Omental fat pad (tissue), 4 donors: ENCODE data around the gene UNC5CL. TPM values are rescaled to one million over a fixed set of nuclear protein-coding genes. Genes with fewer than 3 reads are reported as not detected.
"Not testable (repeated sequence)": the region's sequence is repeated elsewhere in the genome, so short reads cannot be mapped to it uniquely, and the experiment has no call there.

Experiments used
- ATAC-seq: fragments of 150-250 bp; one replicate; pipeline ENCODE4 v1.9.1; 2016; ENCODE audit warnings: mild to moderate bottlenecking, moderate library complexity; ENCODE audit not compliant: low FRiP score
- DNase-seq: peaks from one replicate; pipeline ENCODE4 v3.0.0-alpha.2; 2019; ENCODE audit warnings: low spot score
- total RNA-seq, 4 donors: library from RNA; depleted of rRNA; stranded (reverse); fragments of >200 nt; gene quantifications; one replicate each; pipeline ENCODE4 v1.1.0, GENCODE V29; 2016
- TF ChIP-seq, protein P1 (sequence below), 3 donors: fragments of 450-650 bp; IDR thresholded peaks; one replicate each; pipeline ENCODE4 v1.5.1; 2016 to 2017; ENCODE audit warnings: antibody characterized with exemption in 3 of 3, mild to moderate bottlenecking in 3 of 3, moderate library complexity in 2 of 3

UNC5CL gene
- total RNA-seq, 4 donors from 2014 or later = 0.56 to 1.9 (median 0.80) TPM

DNA sequence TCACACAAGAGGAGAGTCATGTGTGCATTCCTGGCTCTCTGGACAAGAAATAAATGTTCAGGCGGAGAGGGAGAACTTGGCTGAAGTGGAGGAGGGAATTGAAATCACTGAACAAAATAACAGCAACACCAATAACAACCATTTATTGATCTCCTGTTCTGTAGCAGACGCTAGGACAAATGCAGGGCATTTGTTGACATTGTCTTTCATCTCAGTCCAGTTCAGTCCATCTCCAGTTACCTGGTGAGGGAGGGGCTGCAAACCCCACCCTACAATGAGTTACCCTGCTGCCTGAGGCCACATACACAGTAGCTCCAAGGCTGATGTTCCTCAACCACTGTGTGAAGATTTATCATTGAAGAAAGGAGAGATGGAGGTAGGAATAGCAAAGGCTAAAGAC is 27.3 kb downstream of the UNC5CL start:
- no peak for ATAC-seq
- no peak for DNase-seq
- TF ChIP-seq, protein P1, sequence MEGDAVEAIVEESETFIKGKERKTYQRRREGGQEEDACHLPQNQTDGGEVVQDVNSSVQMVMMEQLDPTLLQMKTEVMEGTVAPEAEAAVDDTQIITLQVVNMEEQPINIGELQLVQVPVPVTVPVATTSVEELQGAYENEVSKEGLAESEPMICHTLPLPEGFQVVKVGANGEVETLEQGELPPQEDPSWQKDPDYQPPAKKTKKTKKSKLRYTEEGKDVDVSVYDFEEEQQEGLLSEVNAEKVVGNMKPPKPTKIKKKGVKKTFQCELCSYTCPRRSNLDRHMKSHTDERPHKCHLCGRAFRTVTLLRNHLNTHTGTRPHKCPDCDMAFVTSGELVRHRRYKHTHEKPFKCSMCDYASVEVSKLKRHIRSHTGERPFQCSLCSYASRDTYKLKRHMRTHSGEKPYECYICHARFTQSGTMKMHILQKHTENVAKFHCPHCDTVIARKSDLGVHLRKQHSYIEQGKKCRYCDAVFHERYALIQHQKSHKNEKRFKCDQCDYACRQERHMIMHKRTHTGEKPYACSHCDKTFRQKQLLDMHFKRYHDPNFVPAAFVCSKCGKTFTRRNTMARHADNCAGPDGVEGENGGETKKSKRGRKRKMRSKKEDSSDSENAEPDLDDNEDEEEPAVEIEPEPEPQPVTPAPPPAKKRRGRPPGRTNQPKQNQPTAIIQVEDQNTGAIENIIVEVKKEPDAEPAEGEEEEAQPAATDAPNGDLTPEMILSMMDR (IDR thresholded peaks at IDR 0.05) = no peak

DNA sequence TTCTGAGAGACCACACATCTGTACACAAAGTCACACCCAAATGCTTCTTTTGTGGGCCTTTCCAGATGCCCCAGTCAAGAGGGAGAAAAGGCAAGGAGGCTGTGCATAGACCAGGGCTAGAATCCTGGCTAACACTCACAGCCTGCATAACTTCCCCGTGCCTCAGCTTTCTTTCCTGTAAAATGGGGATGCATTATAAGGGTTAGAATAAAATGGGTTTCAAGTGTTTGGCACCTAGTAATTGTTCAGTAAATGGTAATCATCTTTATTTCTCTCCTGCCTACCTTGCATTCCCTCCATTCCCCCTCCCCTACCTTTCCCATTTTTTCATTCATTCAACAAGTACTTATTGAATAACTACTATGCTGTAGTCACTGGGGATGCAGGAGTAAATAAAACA is 29.4 kb downstream of the UNC5CL start:
- TF ChIP-seq, protein P1 (IDR thresholded peaks at IDR 0.05) = no peak
- DNase-seq (no peak), ATAC-seq (no peak)

DNA sequence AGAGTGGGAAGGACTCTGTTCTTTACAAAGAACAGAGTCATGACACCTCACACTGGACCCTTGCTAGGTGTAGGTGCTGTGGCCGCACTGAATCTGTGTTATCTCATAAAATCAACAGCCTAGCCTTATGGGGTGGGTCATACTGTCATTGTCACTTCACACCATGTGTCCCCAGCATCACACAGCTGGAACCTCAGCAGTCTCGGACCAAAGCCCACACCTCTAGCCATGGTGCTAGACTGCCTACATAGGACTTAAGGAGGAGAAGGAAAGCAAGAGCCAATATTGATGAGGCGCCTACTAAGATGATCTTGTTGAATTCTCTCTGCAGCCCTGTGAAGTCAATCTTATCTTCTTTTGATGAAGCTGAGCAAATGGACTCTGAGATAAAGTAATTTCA is 31.0 kb downstream of the UNC5CL start:
- ATAC-seq (no peak), DNase-seq (no peak)
- TF ChIP-seq, protein P1 (IDR thresholded peaks at IDR 0.05) = no peak

DNA sequence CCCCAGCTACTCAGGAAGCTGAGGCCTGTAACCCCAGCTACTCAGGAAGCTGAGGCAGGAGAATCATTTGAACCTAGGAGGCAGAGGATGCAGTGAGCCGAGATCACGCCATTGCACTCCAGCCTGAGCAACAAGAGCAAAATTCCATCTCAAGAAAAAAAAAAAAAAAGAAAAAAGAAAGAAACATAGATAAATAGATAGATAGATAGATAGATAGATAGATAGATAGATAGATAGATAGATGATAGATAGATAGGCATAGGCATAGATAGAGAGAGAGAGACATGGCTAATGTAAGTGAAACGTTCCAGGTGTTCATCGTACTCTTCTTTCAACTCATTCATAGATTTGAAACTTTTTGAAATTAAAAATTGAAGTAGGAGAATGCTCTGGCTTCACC is 32.0 kb downstream of the UNC5CL start:
- ATAC-seq, DNase-seq: not testable (repeated sequence)

DNA sequence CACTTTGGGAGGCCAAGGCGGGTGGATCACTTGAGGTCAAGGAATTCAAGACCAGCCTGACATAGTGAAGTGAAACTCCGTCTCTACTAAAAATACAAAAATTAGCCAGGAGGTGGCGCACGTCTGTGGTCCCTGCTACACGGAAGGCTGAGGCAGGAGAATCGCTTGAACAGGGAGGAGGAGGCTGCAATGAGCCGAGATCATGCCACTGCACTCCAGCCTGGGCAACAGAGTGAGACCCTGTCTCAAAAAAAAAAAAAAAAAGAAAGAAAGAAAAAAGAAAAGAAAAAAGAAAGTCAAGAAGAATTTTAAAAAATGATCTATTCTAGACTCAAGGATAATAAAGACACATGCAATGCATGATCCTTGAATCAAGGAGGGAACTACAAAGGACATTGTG is 32.8 kb downstream of the UNC5CL start:
- ATAC-seq = not testable (repeated sequence)
- DNase-seq = peak; percentile 31

DNA sequence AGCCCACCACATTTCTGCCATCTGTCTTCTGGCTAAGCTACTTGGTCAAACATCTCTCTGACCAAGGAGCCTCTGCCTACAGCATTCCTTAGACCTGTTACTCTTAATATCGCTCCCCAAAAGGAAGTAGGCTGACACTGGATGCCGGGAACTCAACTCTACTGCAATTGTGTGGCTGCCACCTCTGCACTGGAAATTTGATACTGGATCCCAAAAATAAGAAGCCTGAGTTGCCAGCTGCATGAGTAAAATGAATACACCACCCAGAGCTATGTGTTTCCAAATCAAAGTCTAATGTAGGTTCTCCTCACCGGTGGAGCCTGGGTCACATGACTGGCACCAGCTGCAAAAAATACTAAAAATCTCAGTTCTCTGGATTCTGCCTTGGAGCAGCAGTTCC is 36.9 kb downstream of the UNC5CL start:
- TF ChIP-seq, protein P1 (IDR thresholded peaks at IDR 0.05) = no peak
- no peak for ATAC-seq
- DNase-seq = no peak

DNA sequence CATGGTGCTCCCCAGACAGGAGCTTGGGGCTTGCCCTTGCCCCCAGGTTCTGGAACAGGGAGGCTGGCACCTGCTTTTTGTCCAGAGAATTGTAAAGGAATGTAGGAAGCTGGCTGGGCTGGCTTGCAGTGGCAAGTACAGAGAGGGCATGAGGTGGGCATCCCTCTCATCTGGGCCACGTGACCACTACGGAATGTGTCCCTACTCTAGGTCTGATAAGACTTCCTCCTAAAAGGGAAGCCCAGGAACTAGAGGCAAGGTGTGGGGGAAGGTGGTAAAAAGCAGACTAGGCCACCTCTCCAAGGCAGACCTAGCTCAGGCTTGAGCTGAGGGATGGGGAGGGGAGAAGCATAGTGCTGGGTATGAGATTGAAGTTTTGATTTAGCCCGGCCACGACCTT is 38.8 kb downstream of the UNC5CL start:
- ATAC-seq (no peak), DNase-seq (no peak)
- TF ChIP-seq, protein P1 (IDR thresholded peaks at IDR 0.05) = no peak

DNA sequence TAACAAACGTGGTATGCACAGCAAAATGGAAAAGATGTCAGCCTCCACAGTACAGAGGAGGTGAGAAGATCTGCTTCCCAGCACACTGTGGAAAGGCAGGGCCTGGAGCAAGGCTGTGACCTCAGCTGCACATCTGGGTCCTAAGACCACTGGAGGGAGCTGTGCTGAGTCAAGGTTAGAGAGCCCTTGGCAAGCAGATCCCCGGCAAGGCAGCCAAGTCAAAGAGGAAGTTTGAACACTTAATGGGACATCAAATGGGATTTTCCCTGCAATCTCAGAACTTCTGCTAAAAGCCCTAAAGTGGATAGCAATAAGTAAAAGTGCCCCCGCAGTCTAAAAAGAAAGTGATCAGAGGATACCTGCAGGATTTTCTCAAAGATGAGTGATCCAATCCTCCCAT is 39.5 kb downstream of the UNC5CL start:
- ATAC-seq (no peak), DNase-seq (peak; percentile 28)
- TF ChIP-seq, protein P1 (IDR thresholded peaks at IDR 0.05) = no peak
